Stimulated activated CD4-positive, alpha-beta T cell treated with anti-CD3 and anti-CD28 coated beads, Interleukin-4, amount 100 ng/mL, for 1 hour (primary cell): ENCODE results near the gene EZH1.
"Not testable (repeated sequence)": the region's sequence is repeated elsewhere in the genome, so short reads cannot be mapped to it uniquely, and the experiment has no call there.

ENCODE experiments used
- DNase-seq: peaks from one replicate; pipeline ENCODE4 v3.0.0-alpha.2; 2020

The EZH1 gene

GRCh38 chr17:42680331-42680808 lies 64.5 kb downstream of the EZH1 start:
- DNase-seq, result no peak

GRCh38 chr17:42679492-42680330 lies 65.1 kb downstream of the EZH1 start:
- peak; percentile 73 for DNase-seq

- DNase-seq, result peak; percentile 44
Measured at GRCh38 chr17:42678951-42679491, 65.8 kb downstream of the EZH1 start.

GRCh38 chr17:42677921-42678781 lies 66.7 kb downstream of the EZH1 start:
- peak; percentile 81 for DNase-seq

- DNase-seq, result peak; percentile 98
Measured at GRCh38 chr17:42677012-42677857, 67.6 kb downstream of the EZH1 start.

GRCh38 chr17:42676424-42677011 lies 68.3 kb downstream of the EZH1 start, which contains the start of gene PLEKHH3:
Gene PLEKHH3, minus strand, starts transcription at chr17:42676994. Its CDS starts 431 bp downstream, at chr17:42676563.
- DNase-seq, result no peak

- no peak for DNase-seq
Measured at GRCh38 chr17:42675965-42676423, 68.8 kb downstream of the EZH1 start.

- no peak for DNase-seq
Measured at GRCh38 chr17:42675348-42675964, 69.4 kb downstream of the EZH1 start.

GRCh38 chr17:42674755-42675347 lies 70.0 kb downstream of the EZH1 start:
- DNase-seq, result no peak

- DNase-seq, result no peak
Measured at GRCh38 chr17:42673885-42674754, 70.7 kb downstream of the EZH1 start.

GRCh38 chr17:42673266-42673884 lies 71.5 kb downstream of the EZH1 start:
- no peak for DNase-seq

GRCh38 chr17:42672038-42672437 lies 72.8 kb downstream of the EZH1 start:
- DNase-seq, result no peak

GRCh38 chr17:42670789-42671657 lies 73.8 kb downstream of the EZH1 start:
- no peak for DNase-seq

- DNase-seq, result peak; percentile 58
Measured at GRCh38 chr17:42669977-42670788, 74.7 kb downstream of the EZH1 start.

- no peak for DNase-seq
Measured at GRCh38 chr17:42669705-42669976, 75.2 kb downstream of the EZH1 start.

GRCh38 chr17:42667088-42667951 lies 77.5 kb downstream of the EZH1 start:
- DNase-seq, result no peak

GRCh38 chr17:42666126-42666525 lies 78.7 kb downstream of the EZH1 start:
- not testable (repeated sequence) for DNase-seq
